NT2/D1 (cell line): Measurements from ENCODE around the gene HAAO.

ENCODE experiments used
- SUZ12 ChIP-seq: IDR thresholded peaks from 2 replicates; pipeline ENCODE4 v1.6.1; 2011; ENCODE audit not compliant: insufficient read length, insufficient read depth; ENCODE audit errors: extremely low read depth
- YY1 ChIP-seq: IDR thresholded peaks from 2 replicates; pipeline ENCODE4 v1.6.1; 2011; ENCODE audit not compliant: insufficient read length, insufficient read depth
- ZNF274 ChIP-seq: IDR thresholded peaks from 2 replicates; pipeline ENCODE4 v1.6.1; 2011; ENCODE audit warnings: mild to moderate bottlenecking, low read depth, low read length

DNA sequence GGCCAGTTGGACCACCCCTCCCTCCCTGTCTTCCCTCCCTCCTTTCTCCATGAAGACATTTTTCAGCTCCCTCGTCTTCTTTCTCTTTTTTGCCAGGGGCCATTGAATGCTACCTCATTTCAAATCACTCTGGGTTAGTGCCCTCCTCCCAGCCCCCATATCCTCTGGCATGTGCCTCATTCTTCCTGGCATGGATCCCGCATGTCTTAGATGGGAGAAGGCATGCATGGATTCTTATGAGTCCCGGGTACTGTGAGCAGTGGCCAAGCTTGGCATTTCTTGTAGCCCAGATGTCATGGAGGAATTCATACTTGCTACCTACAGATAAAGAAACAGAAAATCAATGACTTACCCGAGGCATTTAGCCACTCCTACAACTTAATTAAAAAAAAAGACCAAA, 9.0 kb upstream of the HAAO start:
- TF ChIP-seq ZNF274: no peak
- TF ChIP-seq YY1: no peak
- TF ChIP-seq SUZ12: no peak
